NCI-H2081 (cell line): ENCODE measurements around the gene GABBR2.
A peak's percentile ranks its signal among the peaks of the same experiment; 100 is the strongest.
"Not testable (repeated sequence)": the region's sequence is repeated elsewhere in the genome, so short reads cannot be mapped to it uniquely, and the experiment has no call there.

Experiments
- DNase-seq, 2 experiments: peaks; one replicate each; lab custom pipeline; 2025; lab: John Stamatoyannopoulos, UW

GABBR2 gene

GRCh38 chr9:98289614-98290201 is 419.0 kb downstream of the GABBR2 start:
- no peak for DNase-seq

- DNase-seq, result no peak
These were observed 419.9 kb downstream of the GABBR2 start for GRCh38 chr9:98288881-98289280.

DNA sequence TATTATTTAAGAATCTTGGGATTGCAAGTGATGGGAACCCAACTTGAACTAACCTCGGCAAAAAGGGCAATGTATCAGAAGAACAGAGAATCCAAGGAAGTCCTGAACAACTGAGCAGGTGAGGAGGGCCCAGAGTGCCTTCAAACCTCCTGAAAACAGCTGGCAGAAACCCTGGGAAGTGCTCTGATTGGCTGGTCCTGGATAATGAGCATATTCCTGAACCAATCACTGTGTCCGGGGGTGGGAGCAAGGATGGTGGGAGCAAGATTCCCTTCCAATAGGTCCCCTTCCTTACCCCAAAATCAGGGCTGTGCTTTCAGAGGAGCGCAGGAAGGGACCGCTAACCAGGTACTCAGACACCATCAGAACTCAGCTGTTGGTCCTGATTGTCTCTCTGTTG is 421.4 kb downstream of the GABBR2 start:
- no peak for DNase-seq

GRCh38 chr9:98285446-98285845 is 423.3 kb downstream of the GABBR2 start:
- DNase-seq, result no peak

GRCh38 chr9:98284754-98285153 is 424.0 kb downstream of the GABBR2 start:
- DNase-seq, result no peak

GRCh38 chr9:98283143-98283542 is 425.6 kb downstream of the GABBR2 start:
- DNase-seq, result not testable (repeated sequence)

DNA sequence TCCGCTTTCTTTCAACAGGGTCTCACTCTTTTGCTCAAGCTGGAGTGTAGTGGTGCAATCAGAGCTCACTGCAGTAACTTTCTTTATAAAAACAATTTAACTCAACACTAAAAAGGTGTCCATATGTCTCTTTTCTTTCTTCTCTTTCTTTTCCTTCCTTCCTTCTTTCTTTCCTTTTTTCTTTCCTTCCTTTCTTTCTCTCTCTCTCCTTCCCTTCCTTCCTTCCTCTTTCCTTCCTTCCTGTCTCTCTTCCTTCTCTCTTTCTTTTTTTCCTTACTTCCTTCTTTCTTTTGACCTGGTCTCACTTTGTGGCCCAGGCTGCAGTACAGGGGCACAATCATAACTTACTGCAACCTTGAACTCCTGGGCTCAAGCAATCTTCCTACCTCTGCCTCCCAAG is 427.5 kb downstream of the GABBR2 start:
- no peak for DNase-seq

- peak; percentile 86 to 90 for DNase-seq
These were observed 428.2 kb downstream of the GABBR2 start for GRCh38 chr9:98280574-98280973.

- no peak for DNase-seq
These were observed 428.6 kb downstream of the GABBR2 start for GRCh38 chr9:98280162-98280561.

GRCh38 chr9:98276907-98277469 is 431.7 kb downstream of the GABBR2 start:
- no peak for DNase-seq

DNA sequence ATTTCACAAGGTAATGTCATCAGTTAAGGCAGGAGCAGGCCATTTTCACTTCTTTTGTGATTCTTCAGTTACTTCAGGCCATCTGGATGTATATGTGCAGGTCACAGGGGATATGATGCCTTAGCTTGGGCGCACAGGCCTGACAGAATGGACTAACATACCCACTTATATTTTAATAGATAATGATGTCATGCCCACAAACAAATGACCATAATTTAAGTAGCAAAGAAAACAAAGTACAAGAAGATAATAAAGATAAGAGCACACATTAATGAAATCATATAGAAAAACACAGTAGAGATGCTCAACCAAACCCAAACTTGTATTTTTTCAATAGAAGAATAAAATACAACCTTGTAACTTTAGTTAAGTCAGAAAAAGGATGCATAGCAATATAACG is 433.6 kb downstream of the GABBR2 start:
- no peak for DNase-seq

DNA sequence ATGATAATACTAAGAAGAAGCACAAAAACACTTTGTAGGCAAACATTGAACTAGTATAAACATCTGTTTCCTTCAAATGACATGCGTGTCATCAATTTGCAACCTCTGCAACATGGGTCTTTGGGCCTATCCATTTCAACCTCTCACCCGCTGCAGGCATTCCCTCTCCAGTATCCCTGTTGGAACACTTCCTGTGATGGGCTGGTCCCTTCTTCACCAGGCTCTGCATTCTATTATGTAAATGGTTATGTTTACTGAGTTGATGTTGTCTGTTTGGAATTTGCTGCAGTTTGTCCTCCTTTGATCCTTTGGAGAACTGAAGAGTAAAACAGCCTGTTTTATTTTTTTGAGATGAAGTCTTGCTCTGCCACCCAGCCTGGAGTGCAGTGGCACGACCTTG is 436.7 kb downstream of the GABBR2 start:
- no peak for DNase-seq

DNA sequence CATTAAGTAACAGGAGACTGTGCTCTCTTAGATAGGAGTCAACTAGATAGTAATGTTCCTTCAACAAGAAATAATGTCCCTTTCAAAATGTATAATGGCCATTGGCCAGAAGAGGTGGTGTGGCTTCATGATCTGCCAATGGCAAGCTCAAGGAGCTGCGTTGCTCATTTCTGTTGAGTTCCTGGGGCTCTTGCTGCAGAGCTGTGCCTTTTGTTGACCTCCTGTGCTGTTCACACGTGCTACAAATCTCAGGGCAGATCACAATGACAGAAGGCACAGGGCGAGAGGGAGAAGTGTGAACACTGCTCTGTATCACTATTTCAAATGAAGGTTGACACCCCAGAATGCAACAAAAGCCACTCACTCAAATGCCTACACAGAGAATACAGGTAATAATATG is 437.3 kb downstream of the GABBR2 start:
- no peak for DNase-seq

GRCh38 chr9:98270284-98270683 is 438.5 kb downstream of the GABBR2 start:
- not testable (repeated sequence) for DNase-seq

DNA sequence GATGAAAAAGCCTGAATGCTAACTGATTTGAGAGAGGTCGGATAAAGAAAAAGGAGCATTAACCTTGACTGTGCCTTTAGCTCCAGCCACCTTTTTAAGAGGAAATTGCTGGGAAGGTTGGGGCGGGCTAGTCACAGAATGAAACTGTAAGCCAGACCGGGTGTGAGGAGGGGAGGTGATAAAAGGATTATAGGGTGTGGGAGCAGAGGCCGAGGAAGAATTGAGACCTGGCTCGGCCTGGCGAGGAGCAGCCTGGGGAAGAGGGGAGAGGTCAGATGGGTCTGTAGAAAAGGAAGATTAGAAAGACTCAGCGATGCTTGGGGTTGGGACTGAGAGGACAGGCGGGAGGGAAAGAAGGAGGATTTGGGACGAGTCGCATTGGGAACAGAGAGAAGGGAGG is 439.1 kb downstream of the GABBR2 start:
- DNase-seq, result not testable (repeated sequence)

DNA sequence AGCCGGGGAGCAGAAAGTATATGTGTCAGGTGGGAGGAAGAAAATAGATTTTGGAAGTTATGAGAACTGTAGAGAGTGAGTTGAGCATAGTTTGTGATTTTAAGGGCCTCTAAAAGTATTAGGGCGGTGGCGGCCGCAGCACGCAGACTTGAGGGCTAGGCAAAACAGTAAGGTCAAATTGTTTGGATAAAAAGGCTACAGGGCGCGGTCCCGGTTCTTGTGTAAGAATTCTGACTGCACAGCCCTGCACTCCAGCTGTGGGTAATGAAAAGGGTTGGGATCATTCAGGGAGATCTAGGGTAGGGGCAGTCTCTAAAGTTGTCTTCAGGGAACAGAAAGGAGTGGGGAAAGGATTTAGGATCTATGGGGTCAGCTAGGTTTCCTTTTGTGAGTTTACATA is 441.2 kb downstream of the GABBR2 start:
- DNase-seq, result not testable (repeated sequence)

DNA sequence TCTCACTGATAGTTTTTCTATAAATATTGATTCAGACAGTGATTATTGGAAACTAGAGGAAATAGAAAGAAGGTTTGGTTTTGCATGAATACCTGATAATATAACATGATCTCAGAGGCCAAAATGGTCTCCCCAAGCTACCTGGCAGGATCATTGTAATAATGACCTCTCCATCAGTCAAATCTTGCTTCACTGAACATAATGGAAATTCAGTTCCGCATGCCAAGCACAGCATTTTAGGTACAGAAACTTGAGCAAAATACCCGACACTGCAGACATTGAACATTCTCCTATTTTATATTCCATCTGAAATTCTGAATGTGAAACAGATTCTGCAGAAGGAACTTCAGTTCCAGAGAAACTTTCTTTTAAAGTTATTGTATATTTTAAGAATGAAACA is 444.2 kb downstream of the GABBR2 start:
- DNase-seq, result no peak

- peak; percentile 70 to 75 for DNase-seq
These were observed 445.0 kb downstream of the GABBR2 start for GRCh38 chr9:98263482-98264357.

DNA sequence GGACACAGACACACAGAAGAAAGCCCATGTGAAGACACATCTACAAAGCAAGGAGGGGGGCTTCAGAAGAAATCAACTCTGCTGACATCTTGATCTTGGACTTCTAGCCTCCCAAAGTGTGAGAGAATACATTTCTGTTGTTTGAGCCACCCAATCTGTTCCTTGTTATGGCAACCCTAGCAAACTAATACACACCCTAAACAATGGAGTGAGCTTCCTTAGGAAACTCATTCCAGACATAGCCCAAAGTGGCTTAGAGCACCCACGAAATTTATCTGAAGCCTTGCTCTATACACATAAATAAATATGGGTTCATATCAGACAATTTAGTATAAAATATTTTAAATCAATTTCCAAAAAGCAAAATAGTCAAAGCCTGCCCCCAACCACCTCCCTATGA is 445.7 kb downstream of the GABBR2 start:
- no peak for DNase-seq

DNA sequence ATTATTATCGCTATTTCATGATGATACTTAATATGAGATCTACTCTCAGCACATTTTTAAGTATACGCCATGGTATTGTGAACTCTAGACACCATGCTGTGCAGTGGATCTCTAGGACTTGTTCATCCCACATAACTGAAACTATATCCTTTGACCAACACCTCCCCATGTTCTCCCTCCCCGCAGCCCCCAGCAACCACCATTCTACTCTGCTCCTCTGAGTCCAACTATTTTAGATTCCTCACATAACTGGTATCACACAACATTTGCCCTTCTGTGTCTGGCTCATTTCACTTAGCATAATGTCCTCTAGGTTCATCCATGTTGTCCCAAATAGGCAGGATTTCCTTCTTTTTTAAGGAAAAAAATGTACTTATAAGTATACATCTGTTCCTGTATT is 446.7 kb downstream of the GABBR2 start:
- no peak for DNase-seq

- DNase-seq, result no peak
These were observed 448.1 kb downstream of the GABBR2 start for GRCh38 chr9:98260635-98261034.

DNA sequence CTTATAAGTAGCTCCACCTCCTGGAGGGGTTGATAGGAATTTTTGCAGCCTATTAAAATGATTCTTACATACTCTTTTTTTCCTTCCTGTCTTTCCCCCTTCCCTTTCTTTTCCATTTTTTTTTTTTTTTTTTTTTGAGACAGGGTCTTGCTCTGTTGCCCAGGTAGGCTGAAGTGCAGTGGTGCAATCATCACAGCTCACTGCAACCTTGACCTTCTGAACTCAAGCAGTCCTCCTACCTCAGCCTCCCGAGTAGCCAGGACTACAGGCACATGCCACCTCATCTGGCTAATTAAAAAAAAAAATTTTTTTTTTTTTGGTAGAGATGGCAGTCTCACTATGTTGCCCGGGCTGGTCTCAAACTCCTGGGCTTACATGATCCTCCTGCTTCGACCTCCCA is 448.9 kb downstream of the GABBR2 start:
- DNase-seq, result no peak

GRCh38 chr9:98256756-98257155 is 452.0 kb downstream of the GABBR2 start:
- peak; percentile 6 to 25 for DNase-seq
